Measurements from ENCODE around the gene NLRP4.

NLRP4 gene

GRCh38 chr19:55836340-55836739 lies at the start of gene NLRP4:
Gene NLRP4, plus strand, starts transcription at chr19:55836540. Its CDS starts 15,541 bp downstream, at chr19:55852081.
- no peak for DNase-seq (ENCODE audit: low read depth)

- no peak for DNase-seq (ENCODE audit: low read depth)
These were observed 41.3 kb upstream of the NLRP4 start for GRCh38 chr19:55795021-55795420.

- no peak for DNase-seq (ENCODE audit: low read depth)
These were observed 34.9 kb upstream of the NLRP4 start for GRCh38 chr19:55801416-55801815.

GRCh38 chr19:55802281-55802680 lies 34.1 kb upstream of the NLRP4 start:
- no peak for DNase-seq (ENCODE audit: low read depth)

GRCh38 chr19:55809381-55810058 lies 26.8 kb upstream of the NLRP4 start:
- peak; percentile 61 for DNase-seq (ENCODE audit: low read depth)

GRCh38 chr19:55811340-55811739 lies 25.0 kb upstream of the NLRP4 start:
- DNase-seq (ENCODE audit: low read depth), result no peak

GRCh38 chr19:55812449-55812848 lies 23.9 kb upstream of the NLRP4 start:
- DNase-seq (ENCODE audit: low read depth), result no peak

GRCh38 chr19:55813906-55814305 lies 22.4 kb upstream of the NLRP4 start:
- DNase-seq (ENCODE audit: low read depth), result no peak

GRCh38 chr19:55820037-55820436 lies 16.3 kb upstream of the NLRP4 start:
- DNase-seq (ENCODE audit: low read depth), result no peak

GRCh38 chr19:55830656-55831055 lies 5.7 kb upstream of the NLRP4 start:
- no peak for DNase-seq (ENCODE audit: low read depth)

- no peak for DNase-seq (ENCODE audit: low read depth)
These were observed 4.5 kb upstream of the NLRP4 start, which contains the start of gene NLRP11 for GRCh38 chr19:55831846-55832245. Gene NLRP11, minus strand, starts transcription at chr19:55831999. Its CDS starts 13,825 bp downstream, at chr19:55818174.

- no peak for DNase-seq (ENCODE audit: low read depth)
These were observed 3.7 kb upstream of the NLRP4 start for GRCh38 chr19:55832676-55833075.

- no peak for DNase-seq (ENCODE audit: low read depth)
These were observed 1.9 kb downstream of the NLRP4 start for GRCh38 chr19:55838251-55838650.

GRCh38 chr19:55838906-55839305 lies 2.6 kb downstream of the NLRP4 start:
- no peak for DNase-seq (ENCODE audit: low read depth)

GRCh38 chr19:55855160-55855559 lies 18.8 kb downstream of the NLRP4 start:
- DNase-seq (ENCODE audit: low read depth), result no peak

GRCh38 chr19:55857149-55857548 lies 20.8 kb downstream of the NLRP4 start:
- no peak for DNase-seq (ENCODE audit: low read depth)

GRCh38 chr19:55857974-55858373 lies 21.6 kb downstream of the NLRP4 start:
- no peak for DNase-seq (ENCODE audit: low read depth)

- DNase-seq (ENCODE audit: low read depth), result no peak
These were observed 22.1 kb downstream of the NLRP4 start for GRCh38 chr19:55858401-55858800.

GRCh38 chr19:55858969-55859368 lies 22.6 kb downstream of the NLRP4 start:
- DNase-seq (ENCODE audit: low read depth), result no peak

- DNase-seq (ENCODE audit: low read depth), result no peak
These were observed 30.2 kb downstream of the NLRP4 start for GRCh38 chr19:55866521-55866920.

GRCh38 chr19:55867101-55867500 lies 30.8 kb downstream of the NLRP4 start:
- no peak for DNase-seq (ENCODE audit: low read depth)

- no peak for DNase-seq (ENCODE audit: low read depth)
These were observed 34.4 kb downstream of the NLRP4 start for GRCh38 chr19:55870736-55871135.

- no peak for DNase-seq (ENCODE audit: low read depth)
These were observed 40.9 kb downstream of the NLRP4 start for GRCh38 chr19:55877211-55877610.

GRCh38 chr19:55882626-55883025 lies 46.3 kb downstream of the NLRP4 start:
- DNase-seq (ENCODE audit: low read depth), result no peak

All from EH (cell line).